Ascending aorta (tissue), 2 donors: Measurements from ENCODE around the gene CCDC14. TPM values are rescaled to one million over a fixed set of nuclear protein-coding genes. Genes with fewer than 3 reads are reported as not detected.
A peak's percentile ranks its signal among the peaks of the same experiment; 100 is the strongest.

Source experiments
- DNase-seq, 2 donors: peaks; one replicate each; pipeline ENCODE4 v3.0.0-alpha.2; 2019; ENCODE audit warnings: low spot score in 2 of 2
- H3K27ac ChIP-seq, 2 donors: fragments of 200-600 bp; sonication (generic); one replicate each; pipeline ENCODE4 v1.5.1; 2016 to 2017; ENCODE audit warnings: mild to moderate bottlenecking in 1 of 2
- H3K27me3 ChIP-seq: fragments of 200-600 bp; sonication (generic); one replicate; pipeline ENCODE4 v1.5.1; 2017
- H3K36me3 ChIP-seq, 2 donors: fragments of 200-600 bp; sonication (generic); one replicate each; pipeline ENCODE4 v1.5.1; 2016
- H3K4me1 ChIP-seq, 2 donors: fragments of 200-600 bp; sonication (generic); one replicate each; pipeline ENCODE4 v1.5.1; 2016 to 2017; ENCODE audit warnings: mild to moderate bottlenecking in 1 of 2
- H3K4me3 ChIP-seq, 2 donors: fragments of 200-600 bp; sonication (generic); one replicate each; pipeline ENCODE4 v1.5.1; 2016 to 2017; ENCODE audit warnings: mild to moderate bottlenecking in 1 of 2
- H3K9me3 ChIP-seq, 2 donors: fragments of 200-600 bp; sonication (generic); one replicate each; pipeline ENCODE4 v1.5.1; 2016
- CTCF ChIP-seq, 3 experiments: fragments of 200-600 bp in 2 of 3; fragments of 450-650 bp in 1 of 3; sonication (generic) in 2 of 3; IDR thresholded peaks; one replicate each; pipeline ENCODE4 v1.5.1; 2016 to 2019; ENCODE audit warnings: antibody characterized with exemption in 3 of 3, mild to moderate bottlenecking in 1 of 3, moderate library complexity in 1 of 3
- intact Hi-C: fragments of 100-400 bp; cut with DNase I; formaldehyde crosslinking; loops from one replicate; pipeline ENCODE4 v1.15.1; 2023
- total RNA-seq: library from RNA; depleted of rRNA; stranded (reverse); fragments of >200 nt; gene quantifications from one replicate; pipeline ENCODE4 v1.1.0, GENCODE V29; 2016

The CCDC14 gene
- total RNA-seq, 1 donor from 2014 or later: 6.5 TPM

GRCh38 chr3:123941121-123941520 is 19.9 kb downstream of the CCDC14 start:
- no peaks in the 10 kb centered on the region for H3K27me3 ChIP-seq
- H3K4me3 ChIP-seq: no peak overlapping the region
- peaks cover 7 to 16% of the 10 kb centered on the region in 2 donors for H3K36me3 ChIP-seq
- H3K27ac ChIP-seq: peak overlapping the region in 1 of 2 donors; percentile 37
- TF ChIP-seq CTCF (IDR thresholded peaks at IDR 0.05): peak; percentile 31 to 57 (median 53)
- intact Hi-C loops: no loop called here
- DNase-seq: no peak
- no peaks in the 10 kb centered on the region for H3K9me3 ChIP-seq
- H3K4me1 ChIP-seq: no peaks in the 10 kb centered on the region

GRCh38 chr3:123939706-123940105 is 21.3 kb downstream of the CCDC14 start:
- intact Hi-C loops: no loop called here
- TF ChIP-seq CTCF (IDR thresholded peaks at IDR 0.05): no peak
- H3K27ac ChIP-seq: no peak overlapping the region
- DNase-seq: no peak
- H3K9me3 ChIP-seq: no peaks in the 10 kb centered on the region
- peaks cover 7 to 16% of the 10 kb centered on the region in 2 donors for H3K36me3 ChIP-seq
- no peaks in the 10 kb centered on the region for H3K27me3 ChIP-seq
- peaks cover 0 to 4% of the 10 kb centered on the region in 2 donors for H3K4me1 ChIP-seq
- H3K4me3 ChIP-seq: no peak overlapping the region

GRCh38 chr3:123936400-123936799 is 24.6 kb downstream of the CCDC14 start:
- intact Hi-C loops: no loop called here
- TF ChIP-seq CTCF (IDR thresholded peaks at IDR 0.05): no peak

GRCh38 chr3:123935830-123936229 is 25.2 kb downstream of the CCDC14 start:
- peaks cover 0 to 4% of the 10 kb centered on the region in 2 donors for H3K4me1 ChIP-seq
- intact Hi-C loops: no loop called here
- no peaks in the 10 kb centered on the region for H3K9me3 ChIP-seq
- H3K36me3 ChIP-seq: peaks cover 3 to 16% of the 10 kb centered on the region in 2 donors
- TF ChIP-seq CTCF (IDR thresholded peaks at IDR 0.05): no peak
- peak overlapping the region; percentile 6 to 58 for H3K27ac ChIP-seq
- H3K27me3 ChIP-seq: no peaks in the 10 kb centered on the region
- DNase-seq: no peak
- H3K4me3 ChIP-seq: no peak overlapping the region

More at GRCh38 chr3:123936400-123936799, 24.6 kb downstream of the CCDC14 start:
- no peak for DNase-seq
- Histone ChIP-seq H3K9me3 (no peaks in the 10 kb centered on the region), H3K4me3 (no peak overlapping the region), H3K36me3 (peaks cover 3 to 14% of the 10 kb centered on the region in 2 donors), H3K4me1 (peaks cover 0 to 4% of the 10 kb centered on the region in 2 donors), H3K27ac (peak overlapping the region in 1 of 2 donors; percentile 58), H3K27me3 (no peaks in the 10 kb centered on the region)

- no peaks in the 10 kb centered on the region for H3K27me3 ChIP-seq
- H3K4me1 ChIP-seq: peaks cover 0 to 4% of the 10 kb centered on the region in 2 donors
- H3K27ac ChIP-seq: no peak overlapping the region
- peaks cover 3 to 23% of the 10 kb centered on the region in 2 donors for H3K36me3 ChIP-seq
- H3K4me3 ChIP-seq: no peak overlapping the region
- DNase-seq: no peak
- no peak for TF ChIP-seq CTCF (IDR thresholded peaks at IDR 0.05)
- intact Hi-C loops: no loop called here
- no peaks in the 10 kb centered on the region for H3K9me3 ChIP-seq
Observed at GRCh38 chr3:123934250-123934649, 26.8 kb downstream of the CCDC14 start.

GRCh38 chr3:123930445-123930844 is 30.6 kb downstream of the CCDC14 start:
- no peaks in the 10 kb centered on the region for H3K9me3 ChIP-seq
- DNase-seq: no peak
- no peak overlapping the region for H3K4me3 ChIP-seq
- intact Hi-C loops: no loop called here
- TF ChIP-seq CTCF (IDR thresholded peaks at IDR 0.05): no peak
- H3K27me3 ChIP-seq: no peaks in the 10 kb centered on the region
- no peaks in the 10 kb centered on the region for H3K4me1 ChIP-seq
- H3K36me3 ChIP-seq: peaks cover 6 to 23% of the 10 kb centered on the region in 2 donors
- H3K27ac ChIP-seq: no peak overlapping the region
